SK-N-MC (cell line): Measurements from ENCODE around the gene KCTD10.
"Not testable (repeated sequence)": the region's sequence is repeated elsewhere in the genome, so short reads cannot be mapped to it uniquely, and the experiment has no call there.

Experiments
- DNase-seq: peaks from one replicate; pipeline ENCODE4 v3.0.0-alpha.2; 2011; ENCODE audit warnings: low read depth, low spot score
- H3K27ac ChIP-seq: fragments of 200-600 bp; sonication (generic); 2 replicates; pipeline ENCODE4 v1.5.1; 2016; ENCODE audit warnings: mixed run types
- H3K36me3 ChIP-seq: fragments of 200-600 bp; sonication (generic); 2 replicates; pipeline ENCODE4 v1.6.1; 2017; ENCODE audit warnings: antibody characterized with exemption, low read length, mixed read lengths; ENCODE audit not compliant: insufficient read depth
- H3K4me3 ChIP-seq: fragments of 200-600 bp; sonication (generic); 2 replicates; pipeline ENCODE4 v1.5.1; 2016
- H3K9ac ChIP-seq: fragments of 200-600 bp; sonication (generic); 2 replicates; pipeline ENCODE4 v1.8.0; 2017; ENCODE audit warnings: mixed run types, mixed read lengths; ENCODE audit not compliant: insufficient read length
- H3K9me3 ChIP-seq: fragments of 200-600 bp; sonication (generic); 2 replicates; pipeline ENCODE4 v1.6.1; 2017; ENCODE audit warnings: low read depth, mild to moderate bottlenecking, antibody characterized with exemption, low read length, moderate library complexity, mixed read lengths
- EZH2 ChIP-seq: fragments of 200-600 bp; sonication (generic); IDR thresholded peaks from one replicate; pipeline ENCODE4 v1.6.1; 2017; ENCODE audit warnings: antibody characterized with exemption
- FOXP2 ChIP-seq: optimal IDR thresholded peaks from 2 replicates; pipeline ENCODE3; 2011; ENCODE audit warnings: mild to moderate bottlenecking, moderate library complexity; ENCODE audit not compliant: insufficient read depth; ENCODE audit errors: extremely low read length, control extremely low read depth
- POLR2AphosphoS5 ChIP-seq: IDR thresholded peaks from 2 replicates; pipeline ENCODE4 v1.6.1; 2012; ENCODE audit warnings: mild to moderate bottlenecking, low read depth, low read length, borderline replicate concordance

Gene KCTD10

DNA sequence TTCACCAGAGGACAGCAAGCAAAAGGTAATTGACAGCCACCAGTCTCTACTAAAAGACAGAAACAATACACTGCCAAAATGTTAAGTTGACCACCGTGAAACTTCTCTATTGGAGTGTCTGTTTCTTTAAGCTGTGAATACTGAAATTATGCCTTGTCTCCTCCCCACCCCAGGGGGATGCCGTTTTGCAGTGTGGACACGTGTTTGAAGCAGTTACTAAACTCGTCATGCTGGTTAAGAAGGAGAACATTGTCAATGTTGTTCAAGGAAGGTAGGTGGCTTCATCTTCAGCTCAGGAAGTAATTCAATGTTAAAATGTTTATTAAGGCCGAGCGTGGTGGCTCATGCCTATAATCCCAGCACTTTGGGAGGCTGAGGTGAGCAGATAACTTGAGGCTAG, 32.8 kb downstream of the KCTD10 start:
- H3K9ac ChIP-seq, result no peak overlapping the region
- H3K9me3 ChIP-seq, result no peaks in the 10 kb centered on the region
- H3K27ac ChIP-seq, result no peak overlapping the region
- H3K4me3 ChIP-seq, result no peak overlapping the region
- no peaks in the 10 kb centered on the region; the same call in 1 of the 2 replicates for H3K36me3 ChIP-seq
- no peak for DNase-seq
- no peak for TF ChIP-seq FOXP2
- no peak for TF ChIP-seq EZH2
- TF ChIP-seq POLR2AphosphoS5, result no peak

DNA sequence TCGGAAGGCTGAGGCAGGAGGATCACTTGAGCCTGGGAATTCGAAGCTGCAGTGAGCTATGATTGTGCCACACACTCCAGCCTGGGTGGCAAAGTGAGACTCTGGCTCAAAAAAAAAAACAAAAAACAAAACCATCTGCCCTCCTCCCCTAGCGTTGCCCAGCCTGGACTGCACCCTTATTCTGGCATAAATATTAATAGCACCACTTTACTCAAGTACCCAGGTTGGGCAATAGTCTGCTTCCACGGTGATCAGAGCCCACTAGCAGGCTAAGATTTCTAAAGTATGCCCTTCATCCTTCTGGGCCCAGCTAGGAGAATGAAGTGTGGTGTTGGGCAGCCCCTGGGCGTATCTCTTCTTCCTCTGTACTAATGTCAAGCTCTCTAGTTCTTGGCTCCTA, 33.3 kb downstream of the KCTD10 start:
- Histone ChIP-seq H3K9ac (no peak overlapping the region), H3K36me3 (no peaks in the 10 kb centered on the region; the same call in 1 of the 2 replicates), H3K9me3 (no peaks in the 10 kb centered on the region), H3K27ac (no peak overlapping the region), H3K4me3 (no peak overlapping the region)
- TF ChIP-seq EZH2 (no peak), POLR2AphosphoS5 (no peak), FOXP2 (no peak)
- no peak for DNase-seq

DNA sequence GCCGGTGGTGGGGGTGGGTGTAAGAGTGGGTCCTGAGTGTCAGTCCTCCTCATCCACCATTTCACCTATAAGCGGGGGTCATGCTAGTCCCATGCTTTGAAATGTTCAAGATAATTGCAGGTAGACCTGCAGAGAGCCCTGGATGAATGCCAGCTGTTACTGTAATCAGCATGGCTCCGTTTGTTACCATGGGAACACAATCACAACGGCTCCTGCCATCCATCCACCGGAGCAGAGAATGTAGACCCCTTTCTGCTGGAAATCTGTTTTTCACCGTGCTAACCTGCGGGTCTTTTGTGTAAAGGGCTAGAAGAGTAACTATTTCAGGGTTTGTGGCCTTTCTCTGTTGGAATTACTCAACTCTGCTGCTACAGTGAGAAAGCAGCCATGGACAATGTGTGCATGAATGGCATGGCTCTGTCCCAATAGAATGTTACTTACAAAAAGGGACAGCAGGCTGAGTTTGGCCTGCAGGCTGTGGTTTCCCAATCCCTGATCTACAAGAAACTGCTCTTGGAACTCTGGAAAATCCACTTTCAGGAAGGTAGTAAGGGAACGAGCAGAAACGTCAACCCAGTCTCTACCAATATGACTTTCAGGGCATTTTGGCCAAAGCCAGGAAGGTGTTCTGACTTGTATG, 36.1 kb downstream of the KCTD10 start:
- no peak for TF ChIP-seq FOXP2
- Histone ChIP-seq H3K27ac (no peak overlapping the region), H3K9ac (no peak overlapping the region), H3K36me3 (no peaks in the 10 kb centered on the region), H3K4me3 (no peak overlapping the region), H3K9me3 (no peaks in the 10 kb centered on the region)
- DNase-seq, result no peak

DNA sequence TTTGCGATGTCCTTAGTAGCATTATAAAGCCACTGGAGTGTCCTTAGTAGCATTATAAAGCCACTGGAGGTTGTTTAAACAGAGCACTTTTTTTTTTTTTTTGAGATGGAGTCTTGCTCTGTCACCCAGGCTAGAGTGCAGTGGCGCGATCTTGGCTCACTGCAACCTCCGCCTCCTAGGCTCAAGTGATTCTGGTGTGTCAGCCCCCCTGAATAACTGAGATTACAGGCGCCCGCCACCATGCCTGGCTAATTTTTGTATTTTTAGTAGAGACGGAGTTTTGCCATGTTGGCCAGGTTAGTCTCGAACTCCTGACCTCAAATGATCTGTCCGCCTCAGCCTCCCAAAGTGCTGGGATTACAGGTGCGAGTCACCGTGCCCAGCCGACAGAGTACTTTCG, 37.1 kb downstream of the KCTD10 start:
- not testable (repeated sequence) for DNase-seq, H3K9me3 ChIP-seq, H3K4me3 ChIP-seq, H3K27ac ChIP-seq, H3K9ac ChIP-seq, H3K36me3 ChIP-seq

DNA sequence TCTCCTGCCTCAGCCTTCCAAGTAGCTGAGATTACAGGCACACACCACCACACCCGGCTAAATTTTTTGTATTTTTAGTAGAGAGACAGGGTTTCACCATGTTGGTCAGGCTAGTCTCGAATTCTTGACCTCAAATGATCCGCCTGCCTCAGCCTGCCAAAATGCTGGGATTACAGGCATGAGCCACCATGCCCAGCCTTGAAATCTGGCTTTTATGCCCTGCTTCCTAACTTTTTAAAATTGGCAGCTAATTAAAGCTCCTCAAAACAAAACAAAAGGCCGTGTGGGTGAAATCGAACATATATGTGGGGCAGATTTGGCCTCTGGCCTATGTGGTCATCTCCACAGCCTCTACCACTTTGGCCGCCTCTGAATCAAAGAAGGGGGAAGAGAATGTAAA, 37.9 kb downstream of the KCTD10 start:
- no peak for TF ChIP-seq POLR2AphosphoS5
- no peak for TF ChIP-seq EZH2

DNA sequence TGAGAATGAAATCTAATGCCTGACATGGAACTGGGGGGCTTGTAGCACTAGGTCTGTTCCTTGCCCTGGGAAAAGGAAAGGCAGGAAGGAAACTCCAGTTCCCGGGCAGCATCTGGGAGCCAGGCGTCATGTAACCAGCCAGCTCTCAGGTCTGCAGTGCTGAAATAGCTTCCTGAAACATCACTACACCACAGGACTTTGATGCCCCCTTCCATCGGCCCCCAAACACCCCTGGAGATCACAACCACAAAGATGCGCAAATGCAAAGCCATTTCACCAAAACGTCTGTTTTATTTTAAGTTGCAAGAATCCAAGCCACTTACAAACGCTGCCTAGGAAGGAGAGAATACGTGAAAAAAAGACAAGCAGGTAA, 40.9 kb downstream of the KCTD10 start:
- Histone ChIP-seq H3K36me3 (no peaks in the 10 kb centered on the region), H3K9ac (no peak overlapping the region), H3K9me3 (no peaks in the 10 kb centered on the region), H3K4me3 (no peak overlapping the region), H3K27ac (no peak overlapping the region)
- TF ChIP-seq POLR2AphosphoS5 (no peak), FOXP2 (no peak), EZH2 (no peak)
- no peak for DNase-seq

More for the DNA sequence above, 37.9 kb downstream of the KCTD10 start:
- H3K9me3 ChIP-seq, result no peaks in the 10 kb centered on the region
- no peak overlapping the region for H3K9ac ChIP-seq
- no peak overlapping the region for H3K4me3 ChIP-seq
- H3K27ac ChIP-seq, result no peak overlapping the region
- no peak for DNase-seq
- no peaks in the 10 kb centered on the region for H3K36me3 ChIP-seq

DNA sequence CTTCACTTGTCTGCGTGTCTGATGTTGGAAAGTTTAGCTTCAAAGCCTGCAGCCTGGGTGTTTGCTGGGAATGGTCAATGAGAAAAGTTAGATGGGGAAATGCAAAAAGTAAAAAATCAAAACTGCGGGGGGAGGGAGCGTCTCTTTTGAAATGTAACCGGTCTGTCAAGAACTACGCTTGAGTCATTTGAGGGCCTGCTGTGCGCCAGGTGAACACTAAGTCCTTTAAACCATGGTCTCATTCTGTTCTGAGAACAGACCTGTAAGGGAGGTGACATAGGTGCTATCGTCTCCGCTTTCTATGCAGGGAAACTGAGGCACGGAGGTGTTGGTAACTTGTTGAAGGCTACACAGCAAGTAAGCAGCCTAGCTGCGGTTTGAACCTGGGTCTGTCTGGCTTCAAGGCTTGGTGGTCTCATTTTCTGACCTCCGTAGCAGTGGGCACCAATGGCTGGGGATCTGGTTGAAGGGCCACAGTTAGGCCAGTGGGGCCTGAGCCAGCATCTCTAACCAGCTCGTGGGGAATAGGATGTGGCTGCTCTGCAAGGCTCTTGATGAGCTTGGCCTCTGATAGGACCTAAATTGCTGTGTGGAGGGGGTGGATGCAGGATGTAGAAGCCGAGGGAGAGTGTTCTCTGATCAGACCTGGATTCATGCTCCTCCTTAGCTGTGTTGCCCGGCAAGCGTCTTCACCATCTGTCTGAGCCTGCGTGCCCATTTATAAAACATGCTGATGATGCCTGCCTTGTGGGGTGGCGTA, 41.5 kb downstream of the KCTD10 start:
- no peak overlapping the region for H3K4me3 ChIP-seq
- H3K9me3 ChIP-seq, result no peaks in the 10 kb centered on the region
- no peak for DNase-seq
- TF ChIP-seq POLR2AphosphoS5, result no peak
- TF ChIP-seq FOXP2, result no peak
- no peak for TF ChIP-seq EZH2
- H3K36me3 ChIP-seq, result no peaks in the 10 kb centered on the region
- H3K9ac ChIP-seq, result no peak overlapping the region
- no peak overlapping the region for H3K27ac ChIP-seq

DNA sequence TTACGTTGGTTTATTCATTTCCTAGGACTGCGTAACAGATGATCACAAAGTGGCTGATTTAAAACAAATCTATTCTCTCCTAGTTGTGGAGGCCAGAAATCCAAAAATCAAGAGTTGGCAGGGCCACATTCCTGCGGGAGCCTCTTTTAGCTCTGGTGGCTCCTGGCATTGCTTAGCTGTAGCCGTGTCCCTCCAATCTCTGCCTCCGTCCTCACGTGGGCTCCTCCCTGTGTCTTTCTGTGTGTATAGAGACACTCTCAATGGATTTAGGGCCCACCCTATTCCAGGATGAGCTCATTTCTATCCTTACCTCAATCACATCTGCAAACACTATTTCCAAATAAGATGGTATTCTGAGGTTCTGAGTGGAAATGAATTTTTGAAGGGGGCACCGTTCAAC, 42.5 kb downstream of the KCTD10 start:
- no peak overlapping the region for H3K27ac ChIP-seq
- no peak overlapping the region for H3K9ac ChIP-seq
- no peak for TF ChIP-seq EZH2
- TF ChIP-seq FOXP2, result no peak
- TF ChIP-seq POLR2AphosphoS5, result no peak
- H3K4me3 ChIP-seq, result no peak overlapping the region
- no peaks in the 10 kb centered on the region for H3K9me3 ChIP-seq
- no peaks in the 10 kb centered on the region for H3K36me3 ChIP-seq
- DNase-seq, result no peak

DNA sequence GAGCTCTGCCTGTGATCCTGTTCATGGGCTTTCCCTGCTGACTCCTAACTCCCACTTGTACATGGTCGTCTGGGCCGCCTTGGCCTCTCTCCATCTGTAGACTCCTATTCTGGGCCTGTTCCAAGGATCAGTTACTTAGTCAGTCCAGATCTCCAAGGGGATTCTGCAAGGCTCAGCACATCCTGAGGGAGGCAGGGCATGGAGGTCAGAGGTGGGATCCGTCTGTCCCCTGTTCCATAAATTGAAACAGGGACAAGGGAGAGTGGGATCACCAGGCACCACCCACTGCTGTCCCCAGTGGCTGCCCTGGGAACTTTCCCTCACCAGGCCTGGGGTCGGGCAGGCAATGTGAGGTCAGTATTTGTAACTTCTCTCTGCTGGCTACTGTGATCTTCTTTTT, 43.5 kb downstream of the KCTD10 start:
- H3K27ac ChIP-seq, result no peak overlapping the region
- TF ChIP-seq EZH2 (no peak), FOXP2 (no peak), POLR2AphosphoS5 (no peak)

More for the DNA sequence above, 43.5 kb downstream of the KCTD10 start:
- Histone ChIP-seq H3K36me3 (no peaks in the 10 kb centered on the region), H3K9me3 (no peaks in the 10 kb centered on the region), H3K9ac (no peak overlapping the region), H3K4me3 (no peak overlapping the region)
- no peak for DNase-seq
